Epithelial cell of alveolus of lung (primary cell): Measurements from ENCODE around the gene AMN. TPM values are rescaled to one million over a fixed set of nuclear protein-coding genes. Genes with fewer than 3 reads are reported as not detected.

Experiments
- total RNA-seq: library from RNA; depleted of rRNA; stranded (reverse); fragments of >200 nt; gene quantifications from 2 replicates; pipeline ENCODE4 v1.2.1, GENCODE V29; 2015

The AMN gene
- 0.08 TPM in 1 of 2 replicates, not detected in the other for total RNA-seq

DNA sequence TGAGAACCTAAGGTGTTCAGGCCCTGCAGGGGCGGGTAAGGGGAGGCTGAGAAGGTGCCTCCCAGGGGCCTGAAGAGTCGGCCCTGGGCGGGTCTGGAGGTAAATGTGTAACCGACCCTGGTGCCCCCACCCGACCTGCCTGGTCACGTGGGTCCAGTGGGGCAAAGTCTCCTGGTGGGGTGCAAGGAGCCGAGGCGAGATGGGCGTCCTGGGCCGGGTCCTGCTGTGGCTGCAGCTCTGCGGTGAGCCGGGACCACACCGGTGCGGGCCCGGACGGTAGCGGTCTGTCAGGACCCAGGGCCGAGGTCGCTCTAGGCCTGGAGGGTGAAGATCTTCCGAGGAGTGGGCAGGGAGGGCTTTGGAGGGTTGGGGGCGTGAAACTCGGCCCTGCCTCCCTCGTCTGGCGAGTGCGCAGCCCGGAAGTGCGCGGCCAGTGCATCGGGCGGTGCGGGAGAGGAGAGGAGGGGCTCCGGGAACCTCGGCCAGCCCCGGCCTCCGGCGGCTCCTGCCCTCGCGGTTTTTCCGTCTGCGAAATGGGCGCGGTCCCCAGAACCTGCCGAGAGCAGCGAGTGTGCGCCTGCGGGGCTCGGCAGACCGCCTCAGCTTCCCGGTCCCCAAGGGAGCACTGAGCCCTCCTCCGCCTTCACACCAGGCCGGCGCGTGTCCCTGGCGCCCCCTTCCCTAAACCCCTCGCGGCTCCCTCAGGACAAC, at the start of gene AMN:
Gene AMN, plus strand, starts transcription at position 174 of the 711 bp plus-strand sequence. Its CDS starts 26 bp downstream, at position 200.

Other genes with a start within 250 kb of the AMN start
- 14.0 and 21.6 TPM in 2 replicates for gene TRAF3, start 145.2 kb upstream of the AMN start, total RNA-seq
- gene CDC42BPB, start 134.9 kb downstream of the AMN start, total RNA-seq, result 39.4 and 63.6 TPM in 2 replicates
- gene LBHD2, start 161.5 kb downstream of the AMN start, total RNA-seq, result not detected in 2 replicates
- gene EXOC3L4, start 172.1 kb downstream of the AMN start, total RNA-seq, result not detected in 2 replicates
- gene TNFAIP2, start 200.8 kb downstream of the AMN start, total RNA-seq, result 28.7 and 71.9 TPM in 2 replicates